Esophagus squamous epithelium (tissue), 5 donors: ENCODE results near the gene RDH12. TPM values are rescaled to one million over a fixed set of nuclear protein-coding genes. Genes with fewer than 3 reads are reported as not detected.
"Not testable (repeated sequence)": the region's sequence is repeated elsewhere in the genome, so short reads cannot be mapped to it uniquely, and the experiment has no call there.

Experiments used
- DNase-seq: peaks from one replicate; lab custom pipeline; 2025; lab: John Stamatoyannopoulos, UW
- H3K27ac ChIP-seq, 4 donors: fragments of 200-600 bp; sonication (generic); one replicate each; pipeline ENCODE4 v1.5.1; 2016 to 2019; ENCODE audit warnings: mild to moderate bottlenecking in 1 of 4
- H3K27me3 ChIP-seq, 4 donors: fragments of 200-600 bp; sonication (generic); 1 replicate in 3 of 4; 2 replicates in 1 of 4; pipeline versions ENCODE4 v1.5.1 to v1.6.0; 2017 to 2021; ENCODE audit warnings: antibody characterized with exemption in 1 of 4
- H3K36me3 ChIP-seq, 3 donors: fragments of 200-600 bp; sonication (generic); one replicate each; pipeline ENCODE4 v1.5.1; 2016 to 2019
- H3K4me1 ChIP-seq, 3 donors: fragments of 200-600 bp; sonication (generic); one replicate each; pipeline ENCODE4 v1.5.1; 2017 to 2019
- H3K4me3 ChIP-seq, 4 donors: fragments of 200-600 bp; sonication (generic); 1 replicate in 3 of 4; 2 replicates in 1 of 4; pipeline ENCODE4 v1.5.1; 2016 to 2019; ENCODE audit warnings: mild to moderate bottlenecking in 2 of 4, moderate library complexity in 1 of 4
- H3K9me3 ChIP-seq, 3 donors: fragments of 200-600 bp; sonication (generic); one replicate each; pipeline ENCODE4 v1.5.1; 2016 to 2019
- POLR2A ChIP-seq, 4 donors: fragments of 450-650 bp; IDR thresholded peaks; one replicate each; pipeline ENCODE4 v1.6.1; 2017; ENCODE audit warnings: antibody characterized with exemption in 4 of 4, mild to moderate bottlenecking in 4 of 4, moderate library complexity in 3 of 4
- WGBS, 2 donors: methylation state at CpG; one replicate each; pipeline ENCODE4 v1.1.5; 2018; 5-methylcytosine and 5-hydroxymethylcytosine counted together
- intact Hi-C: fragments of 100-400 bp; cut with DNase I; formaldehyde crosslinking; loops from one replicate; pipeline ENCODE4 v1.15.0; 2022
- total RNA-seq, 4 donors: library from RNA; depleted of rRNA; stranded (reverse); fragments of >200 nt; gene quantifications; one replicate each; pipeline ENCODE4 v1.1.0, GENCODE V29; 2016
- TF ChIP-seq, protein P1 (sequence below), 6 experiments: fragments of 450-650 bp in 4 of 6; fragments of 200-600 bp in 2 of 6; sonication (generic) in 2 of 6; IDR thresholded peaks; one replicate each; pipeline ENCODE4 v1.5.1; 2016 to 2019; ENCODE audit warnings: antibody characterized with exemption in 6 of 6, mild to moderate bottlenecking in 4 of 6, moderate library complexity in 4 of 6
- donor health status: DM: yes; HTN: yes; CAD: no.

The RDH12 gene
- total RNA-seq, 4 donors from 2014 or later, result 4.0 to 35.3 (median 29.4) TPM

DNA sequence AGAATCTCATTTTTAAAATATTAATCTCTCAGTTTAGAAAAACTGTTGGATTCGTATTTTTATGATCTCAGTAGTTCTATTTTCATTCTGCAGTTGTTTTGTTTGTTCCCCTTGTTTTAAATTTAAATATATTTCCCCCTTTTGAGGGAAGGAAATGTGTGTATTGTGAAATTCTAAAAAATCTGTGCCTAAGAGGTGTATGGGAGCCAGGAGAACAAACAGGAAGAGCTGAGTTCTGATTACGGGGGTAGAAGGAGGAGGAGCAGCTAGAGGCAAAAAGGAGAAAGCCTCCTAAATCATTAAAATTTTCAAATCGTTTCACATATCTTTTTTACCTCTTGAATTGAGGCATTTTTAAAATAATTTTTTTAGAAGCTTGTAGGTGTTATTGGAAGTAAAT lies 2.3 kb downstream of the RDH12 start:
- 39 to 45% methylated on average over 3 of the region's 3 CpGs for WGBS, 2 donors
- Histone ChIP-seq H3K36me3 (no peaks in the 10 kb centered on the region), H3K27ac (no peak overlapping the region), H3K4me3 (no peak overlapping the region), H3K27me3 (no peaks in the 10 kb centered on the region), H3K4me1 (peaks cover 0 to 10% (median 0%) of the 10 kb centered on the region in 3 donors), H3K9me3 (no peaks in the 10 kb centered on the region)
- TF ChIP-seq, protein P1, sequence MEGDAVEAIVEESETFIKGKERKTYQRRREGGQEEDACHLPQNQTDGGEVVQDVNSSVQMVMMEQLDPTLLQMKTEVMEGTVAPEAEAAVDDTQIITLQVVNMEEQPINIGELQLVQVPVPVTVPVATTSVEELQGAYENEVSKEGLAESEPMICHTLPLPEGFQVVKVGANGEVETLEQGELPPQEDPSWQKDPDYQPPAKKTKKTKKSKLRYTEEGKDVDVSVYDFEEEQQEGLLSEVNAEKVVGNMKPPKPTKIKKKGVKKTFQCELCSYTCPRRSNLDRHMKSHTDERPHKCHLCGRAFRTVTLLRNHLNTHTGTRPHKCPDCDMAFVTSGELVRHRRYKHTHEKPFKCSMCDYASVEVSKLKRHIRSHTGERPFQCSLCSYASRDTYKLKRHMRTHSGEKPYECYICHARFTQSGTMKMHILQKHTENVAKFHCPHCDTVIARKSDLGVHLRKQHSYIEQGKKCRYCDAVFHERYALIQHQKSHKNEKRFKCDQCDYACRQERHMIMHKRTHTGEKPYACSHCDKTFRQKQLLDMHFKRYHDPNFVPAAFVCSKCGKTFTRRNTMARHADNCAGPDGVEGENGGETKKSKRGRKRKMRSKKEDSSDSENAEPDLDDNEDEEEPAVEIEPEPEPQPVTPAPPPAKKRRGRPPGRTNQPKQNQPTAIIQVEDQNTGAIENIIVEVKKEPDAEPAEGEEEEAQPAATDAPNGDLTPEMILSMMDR (IDR thresholded peaks at IDR 0.05), result no peak
- no peak for TF ChIP-seq POLR2A (IDR thresholded peaks at IDR 0.05)
- intact Hi-C loops, result loop anchor here (10.0 kb wide), 1 partner anchor 79 kb away; no protein-coding TSS in a partner anchor
- DNase-seq, result no peak

DNA sequence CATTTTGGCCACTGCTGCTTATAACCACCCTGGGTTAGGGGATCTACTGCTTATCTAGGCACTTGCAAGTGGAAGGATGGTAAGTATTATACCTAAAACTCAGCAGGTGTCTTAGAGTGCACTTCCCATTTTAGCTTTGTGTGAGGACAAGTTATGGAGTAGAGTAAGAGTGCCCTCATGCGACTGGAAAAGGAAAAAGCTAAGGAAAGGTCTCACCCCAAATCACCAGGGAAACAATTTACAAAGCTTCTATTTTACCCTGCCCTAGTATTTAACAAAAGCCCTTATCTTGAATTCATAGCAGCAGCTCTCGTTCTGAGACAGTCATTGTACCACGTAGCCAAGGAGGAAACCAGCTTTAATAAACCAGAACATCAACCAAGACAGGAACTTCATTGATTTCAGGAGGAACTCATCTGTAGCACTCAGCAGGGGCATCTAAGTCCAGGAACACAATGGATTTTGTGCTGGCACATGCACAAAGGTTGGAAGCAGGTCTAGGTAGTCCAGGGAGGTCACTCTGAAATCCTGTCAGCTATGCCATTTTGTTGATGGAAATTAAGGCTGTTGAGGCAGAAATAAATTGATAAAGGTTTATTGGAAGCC lies 2.9 kb downstream of the RDH12 start:
- intact Hi-C loops, result loop anchor here (10.0 kb wide), 1 partner anchor 80 kb away; no protein-coding TSS in a partner anchor
- Histone ChIP-seq H3K36me3 (no peaks in the 10 kb centered on the region), H3K9me3 (no peaks in the 10 kb centered on the region), H3K4me3 (no peak overlapping the region), H3K27me3 (no peaks in the 10 kb centered on the region), H3K27ac (no peak overlapping the region), H3K4me1 (peaks cover 0 to 10% (median 0%) of the 10 kb centered on the region in 3 donors)
- WGBS, 2 donors, result 0% methylated on average over 3 of the region's 3 CpGs
- no peak for DNase-seq
- no peak for TF ChIP-seq POLR2A (IDR thresholded peaks at IDR 0.05)
- TF ChIP-seq, protein P1 (IDR thresholded peaks at IDR 0.05), result peak; percentile 27 to 77 (median 60)

DNA sequence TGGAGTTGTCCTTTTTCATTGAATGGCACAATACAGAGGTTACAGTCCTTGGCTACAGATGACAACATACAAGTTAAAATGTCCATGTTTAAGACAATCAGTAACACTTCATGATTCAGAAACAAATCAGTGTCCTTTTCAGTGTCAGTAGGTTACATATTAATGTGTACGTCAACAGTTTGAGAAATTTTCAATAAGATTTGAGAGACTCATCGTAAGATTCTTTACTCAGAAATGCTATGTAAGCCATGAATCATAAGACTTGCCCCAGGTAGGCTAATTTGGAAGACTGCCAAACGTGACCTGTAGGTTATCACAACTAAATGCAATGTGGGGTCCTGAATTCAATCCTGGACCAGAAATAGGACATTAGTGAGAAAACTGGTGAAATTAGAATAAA lies 3.5 kb downstream of the RDH12 start:
- no peaks in the 10 kb centered on the region for H3K27me3 ChIP-seq
- 37 to 47% methylated on average over 3 of the region's 3 CpGs for WGBS, 2 donors
- DNase-seq, result no peak
- no peak overlapping the region for H3K27ac ChIP-seq
- TF ChIP-seq POLR2A (IDR thresholded peaks at IDR 0.05), result no peak
- TF ChIP-seq, protein P1 (IDR thresholded peaks at IDR 0.05), result no peak
- no peaks in the 10 kb centered on the region for H3K36me3 ChIP-seq
- intact Hi-C loops, result loop anchor here (10.0 kb wide), 1 partner anchor 80 kb away; no protein-coding TSS in a partner anchor
- peaks cover 0 to 10% (median 0%) of the 10 kb centered on the region in 3 donors for H3K4me1 ChIP-seq
- no peaks in the 10 kb centered on the region for H3K9me3 ChIP-seq
- H3K4me3 ChIP-seq, result no peak overlapping the region

GRCh38 chr14:67709346-67709745 lies 7.7 kb downstream of the RDH12 start:
- intact Hi-C loops, result loop anchor here (10.0 kb wide), 1 partner anchor 85 kb away; no protein-coding TSS in a partner anchor
- DNase-seq, H3K27me3 ChIP-seq: not testable (repeated sequence)

GRCh38 chr14:67709796-67710195 lies 8.1 kb downstream of the RDH12 start:
- H3K4me3 ChIP-seq, DNase-seq, H3K27ac ChIP-seq, H3K36me3 ChIP-seq, H3K9me3 ChIP-seq, H3K27me3 ChIP-seq, H3K4me1 ChIP-seq: not testable (repeated sequence)
- WGBS, 2 donors, result 64 to 71% methylated on average over 1 of the region's 1 CpG
- intact Hi-C loops, result loop anchor here (10.0 kb wide), 1 partner anchor 85 kb away; no protein-coding TSS in a partner anchor

More at GRCh38 chr14:67709346-67709745, 7.7 kb downstream of the RDH12 start:
- not testable (repeated sequence) for H3K4me3 ChIP-seq, H3K36me3 ChIP-seq, H3K9me3 ChIP-seq, H3K27ac ChIP-seq, H3K4me1 ChIP-seq

DNA sequence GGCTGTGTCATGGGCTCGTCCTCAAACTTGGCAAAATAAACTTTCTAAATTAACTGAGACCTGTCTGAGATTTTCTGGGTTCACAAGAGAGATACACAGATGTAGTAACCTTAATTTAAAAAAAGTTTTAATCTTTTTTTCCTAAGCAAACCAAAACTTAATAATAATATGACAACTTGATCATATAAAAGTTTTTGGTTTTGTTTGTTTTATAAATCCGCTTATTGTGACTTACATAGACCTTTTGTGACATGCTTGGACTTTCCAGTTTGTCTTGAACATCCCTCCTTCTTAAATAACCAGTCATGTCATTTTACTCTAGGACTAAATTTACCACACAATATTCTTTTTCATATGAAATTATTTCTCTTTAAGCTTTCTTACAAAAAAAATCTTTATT lies 8.5 kb downstream of the RDH12 start:
- Histone ChIP-seq H3K9me3 (no peaks in the 10 kb centered on the region), H3K27me3 (no peaks in the 10 kb centered on the region), H3K27ac (no peak overlapping the region), H3K36me3 (no peaks in the 10 kb centered on the region), H3K4me1 (no peaks in the 10 kb centered on the region), H3K4me3 (no peak overlapping the region)
- no peak for TF ChIP-seq POLR2A (IDR thresholded peaks at IDR 0.05)
- TF ChIP-seq, protein P1 (IDR thresholded peaks at IDR 0.05), result no peak
- intact Hi-C loops, result no loop called here
- no peak for DNase-seq
- WGBS, 2 donors, result 81 to 88% methylated on average over 2 of the region's 2 CpGs
